Tibial nerve (tissue), 3 donors: ENCODE data around the gene CCL23.

Experiments used
- POLR2A ChIP-seq, 2 donors: fragments of 450-650 bp; IDR thresholded peaks; one replicate each; pipeline ENCODE4 v1.6.1; 2017; ENCODE audit warnings: antibody characterized with exemption in 2 of 2, mild to moderate bottlenecking in 2 of 2, moderate library complexity in 2 of 2
- TF ChIP-seq, protein P1 (sequence below), 5 experiments: fragments of 200-600 bp in 3 of 5; fragments of 450-650 bp in 2 of 5; sonication (generic) in 3 of 5; IDR thresholded peaks; one replicate each; pipeline ENCODE4 v1.5.1; 2016 to 2019; ENCODE audit warnings: antibody characterized with exemption in 5 of 5, mild to moderate bottlenecking in 3 of 5, moderate library complexity in 2 of 5

DNA sequence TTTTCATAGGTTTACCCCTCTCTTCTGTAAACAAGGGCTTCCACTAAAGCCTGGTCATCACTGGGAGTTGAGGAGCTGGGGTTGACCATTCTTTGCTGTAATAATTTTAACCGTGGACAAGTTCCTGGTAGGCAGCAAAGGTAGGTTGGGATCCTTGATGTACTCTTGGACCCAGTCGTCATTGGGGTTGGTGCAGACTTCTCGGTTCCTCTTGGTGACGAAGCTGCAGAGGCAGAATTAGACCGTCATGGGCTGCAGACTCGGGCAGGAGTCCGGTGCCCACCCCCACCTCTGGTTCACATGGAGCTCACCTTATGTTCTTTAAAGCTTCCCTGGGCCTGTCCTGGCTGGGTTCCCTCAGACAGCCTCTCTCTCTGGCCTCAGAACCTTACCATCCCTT is 40.3 kb downstream of the CCL23 start:
- TF ChIP-seq, protein P1, sequence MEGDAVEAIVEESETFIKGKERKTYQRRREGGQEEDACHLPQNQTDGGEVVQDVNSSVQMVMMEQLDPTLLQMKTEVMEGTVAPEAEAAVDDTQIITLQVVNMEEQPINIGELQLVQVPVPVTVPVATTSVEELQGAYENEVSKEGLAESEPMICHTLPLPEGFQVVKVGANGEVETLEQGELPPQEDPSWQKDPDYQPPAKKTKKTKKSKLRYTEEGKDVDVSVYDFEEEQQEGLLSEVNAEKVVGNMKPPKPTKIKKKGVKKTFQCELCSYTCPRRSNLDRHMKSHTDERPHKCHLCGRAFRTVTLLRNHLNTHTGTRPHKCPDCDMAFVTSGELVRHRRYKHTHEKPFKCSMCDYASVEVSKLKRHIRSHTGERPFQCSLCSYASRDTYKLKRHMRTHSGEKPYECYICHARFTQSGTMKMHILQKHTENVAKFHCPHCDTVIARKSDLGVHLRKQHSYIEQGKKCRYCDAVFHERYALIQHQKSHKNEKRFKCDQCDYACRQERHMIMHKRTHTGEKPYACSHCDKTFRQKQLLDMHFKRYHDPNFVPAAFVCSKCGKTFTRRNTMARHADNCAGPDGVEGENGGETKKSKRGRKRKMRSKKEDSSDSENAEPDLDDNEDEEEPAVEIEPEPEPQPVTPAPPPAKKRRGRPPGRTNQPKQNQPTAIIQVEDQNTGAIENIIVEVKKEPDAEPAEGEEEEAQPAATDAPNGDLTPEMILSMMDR (IDR thresholded peaks at IDR 0.05) = no peak
- TF ChIP-seq POLR2A (IDR thresholded peaks at IDR 0.05) = no peak
